Adrenal gland (tissue), 5 donors: ENCODE data around the gene ACTR8.

Source experiments
- CTCF ChIP-seq, 6 experiments: fragments of 450-650 bp in 4 of 6; fragments of 200-600 bp in 2 of 6; sonication (generic) in 1 of 6; IDR thresholded peaks; 1 replicate in 5 of 6; 2 replicates in 1 of 6; pipeline versions ENCODE4 v1.5.1 to v1.8.0; 2016 to 2021; ENCODE audit warnings: antibody characterized with exemption in 6 of 6, mild to moderate bottlenecking in 2 of 6, moderate library complexity in 1 of 6
- POLR2A ChIP-seq, 2 donors: fragments of 450-650 bp; IDR thresholded peaks; one replicate each; pipeline ENCODE4 v1.6.1; 2017; ENCODE audit warnings: antibody characterized with exemption in 2 of 2, mild to moderate bottlenecking in 2 of 2, moderate library complexity in 1 of 2
- donor health status: DM: no; HTN: no; CAD: no.

- TF ChIP-seq CTCF (IDR thresholded peaks at IDR 0.05): no peak
- TF ChIP-seq POLR2A (IDR thresholded peaks at IDR 0.05): no peak
Measured at GRCh38 chr3:53820084-53820483, 61.9 kb downstream of the ACTR8 start.
